Endodermal cell (in vitro differentiated cells): ENCODE data around the gene RGS3. TPM values are rescaled to one million over a fixed set of nuclear protein-coding genes. Genes with fewer than 3 reads are reported as not detected.

Source experiments
- DNase-seq: peaks from one replicate; pipeline ENCODE4 v3.0.0-alpha.2; 2017
- H3K27ac ChIP-seq: 2 replicates; pipeline ENCODE4 v1.5.1; 2013; ENCODE audit warnings: mild to moderate bottlenecking, low read depth, low read length, moderate library complexity
- H3K27me3 ChIP-seq: 2 replicates; pipeline ENCODE4 v1.6.1; 2013; ENCODE audit warnings: mild to moderate bottlenecking, low read length, moderate library complexity; ENCODE audit not compliant: insufficient read depth, control insufficient read depth, poor library complexity, severe bottlenecking
- H3K36me3 ChIP-seq: 2 replicates; pipeline ENCODE4 v1.7.0; 2013; ENCODE audit warnings: mild to moderate bottlenecking, low read length, moderate library complexity; ENCODE audit not compliant: control insufficient read depth, insufficient read depth
- H3K4me1 ChIP-seq: one replicate; pipeline ENCODE4 v1.7.0; 2013; ENCODE audit warnings: low read length; ENCODE audit not compliant: control insufficient read depth, insufficient read depth
- H3K4me3 ChIP-seq: 2 replicates; pipeline ENCODE4 v1.5.1; 2013; ENCODE audit warnings: mild to moderate bottlenecking, low read length, moderate library complexity
- H3K9ac ChIP-seq: 2 replicates; pipeline ENCODE4 v1.6.1; 2013; ENCODE audit warnings: mild to moderate bottlenecking, low read length, moderate library complexity; ENCODE audit not compliant: poor library complexity, severe bottlenecking; ENCODE audit errors: extremely low read depth
- H3K9me3 ChIP-seq: 2 replicates; pipeline ENCODE4 v1.6.1; 2013; ENCODE audit warnings: mild to moderate bottlenecking, low read length, moderate library complexity; ENCODE audit not compliant: control insufficient read depth
- H3K27ac Mint-ChIP-seq: 2 replicates; pipeline ENCODE4 v1.8.0; 2020; ENCODE audit warnings: mixed read lengths
- H3K27me3 Mint-ChIP-seq: 2 replicates; pipeline ENCODE4 v1.8.0; 2021; ENCODE audit warnings: mild to moderate bottlenecking, mixed read lengths; ENCODE audit not compliant: insufficient read depth
- H3K36me3 Mint-ChIP-seq: 2 replicates; pipeline ENCODE4 v1.8.0; 2020; ENCODE audit warnings: low read depth, mixed read lengths
- H3K4me1 Mint-ChIP-seq: 2 replicates; pipeline ENCODE4 v1.8.0; 2020; ENCODE audit warnings: mixed read lengths
- H3K4me3 Mint-ChIP-seq: 2 replicates; pipeline ENCODE4 v1.8.0; 2020; ENCODE audit warnings: mild to moderate bottlenecking, moderate library complexity, mixed read lengths
- H3K9me3 Mint-ChIP-seq: 2 replicates; pipeline ENCODE4 v1.8.0; 2020; ENCODE audit warnings: mild to moderate bottlenecking, mixed read lengths
- CTCF ChIP-seq: fragments of 200-600 bp; sonication (generic); conservative IDR thresholded peaks from 2 replicates; pipeline ENCODE4 v1.5.0; 2021; ENCODE audit warnings: antibody characterized with exemption, mild to moderate bottlenecking
- WGBS, 2 experiments: methylation state at CpG; one replicate each; pipeline versions ENCODE4 v1.1.5 to v1.1.7; 2013; ENCODE audit warnings: missing lambda C conversion rate in 2 of 2, mixed read lengths in 1 of 2; ENCODE audit not compliant: insufficient coverage in 1 of 2, insufficient read length in 1 of 2; 5-methylcytosine and 5-hydroxymethylcytosine counted together
- total RNA-seq, 2 donors: library from RNA; stranded (reverse); fragmentation: NEBNext Ultra II Directional in 1 of 2; extraction: Animal tissue kit (Norgen Biotek cat#: 25700) in 1 of 2; gene quantifications; 2 replicates in 1 of 2; 3 replicates in 1 of 2; pipeline ENCODE4 v1.2.1, GENCODE V29; 2021

The RGS3 gene
- total RNA-seq, 2 donors from 2014 or later = 20.7 to 40.3 TPM

GRCh38 chr9:113524468-113524867 is 60.9 kb downstream of the RGS3 start:
- no peaks in the 10 kb centered on the region for H3K27me3 Mint-ChIP-seq
- Histone ChIP-seq H3K27me3 (no peaks in the 10 kb centered on the region), H3K9ac (no peak overlapping the region), H3K4me1 (peaks cover 4% of the 10 kb centered on the region), H3K9me3 (no peaks in the 10 kb centered on the region), H3K36me3 (no peaks in the 10 kb centered on the region), H3K27ac (no peak overlapping the region), H3K4me3 (no peak overlapping the region)
- DNase-seq = no peak
- H3K27ac Mint-ChIP-seq = no peak overlapping the region
- no peak overlapping the region for H3K4me3 Mint-ChIP-seq
- no peaks in the 10 kb centered on the region for H3K9me3 Mint-ChIP-seq
- no peaks in the 10 kb centered on the region for H3K36me3 Mint-ChIP-seq
- WGBS, 2 experiments = 91 to 100% methylated on average over 2 to 4 of the region's 4 CpGs
- no peak for TF ChIP-seq CTCF
- H3K4me1 Mint-ChIP-seq = no peaks in the 10 kb centered on the region

- no peak for DNase-seq
- Mint-ChIP-seq H3K9me3 (no peaks in the 10 kb centered on the region), H3K36me3 (no peaks in the 10 kb centered on the region), H3K4me3 (no peak overlapping the region), H3K27me3 (no peaks in the 10 kb centered on the region), H3K4me1 (no peaks in the 10 kb centered on the region), H3K27ac (no peak overlapping the region)
- TF ChIP-seq CTCF = no peak
- Histone ChIP-seq H3K36me3 (no peaks in the 10 kb centered on the region), H3K27ac (no peak overlapping the region), H3K9me3 (no peaks in the 10 kb centered on the region), H3K9ac (no peak overlapping the region), H3K4me3 (no peak overlapping the region), H3K4me1 (peaks cover 9% of the 10 kb centered on the region), H3K27me3 (no peaks in the 10 kb centered on the region)
- 91 to 93% methylated on average over 2 to 4 of the region's 4 CpGs for WGBS, 2 experiments
Measured at GRCh38 chr9:113525205-113525604, 61.7 kb downstream of the RGS3 start.

- Histone ChIP-seq H3K27ac (peak overlapping the region; percentile 14), H3K4me1 (peaks cover 9% of the 10 kb centered on the region), H3K36me3 (no peaks in the 10 kb centered on the region), H3K9ac (no peak overlapping the region), H3K9me3 (no peaks in the 10 kb centered on the region), H3K4me3 (no peak overlapping the region), H3K27me3 (no peaks in the 10 kb centered on the region)
- DNase-seq = no peak
- Mint-ChIP-seq H3K27ac (no peak overlapping the region), H3K9me3 (no peaks in the 10 kb centered on the region), H3K27me3 (no peaks in the 10 kb centered on the region), H3K4me1 (no peaks in the 10 kb centered on the region), H3K36me3 (no peaks in the 10 kb centered on the region), H3K4me3 (no peak overlapping the region)
- WGBS, 2 experiments = 45 to 81% methylated on average over 4 to 8 of the region's 8 CpGs
- no peak for TF ChIP-seq CTCF
Measured at GRCh38 chr9:113525831-113526230, 62.3 kb downstream of the RGS3 start.
